ENCODE results near the gene AVPR2.

The AVPR2 gene

DNA sequence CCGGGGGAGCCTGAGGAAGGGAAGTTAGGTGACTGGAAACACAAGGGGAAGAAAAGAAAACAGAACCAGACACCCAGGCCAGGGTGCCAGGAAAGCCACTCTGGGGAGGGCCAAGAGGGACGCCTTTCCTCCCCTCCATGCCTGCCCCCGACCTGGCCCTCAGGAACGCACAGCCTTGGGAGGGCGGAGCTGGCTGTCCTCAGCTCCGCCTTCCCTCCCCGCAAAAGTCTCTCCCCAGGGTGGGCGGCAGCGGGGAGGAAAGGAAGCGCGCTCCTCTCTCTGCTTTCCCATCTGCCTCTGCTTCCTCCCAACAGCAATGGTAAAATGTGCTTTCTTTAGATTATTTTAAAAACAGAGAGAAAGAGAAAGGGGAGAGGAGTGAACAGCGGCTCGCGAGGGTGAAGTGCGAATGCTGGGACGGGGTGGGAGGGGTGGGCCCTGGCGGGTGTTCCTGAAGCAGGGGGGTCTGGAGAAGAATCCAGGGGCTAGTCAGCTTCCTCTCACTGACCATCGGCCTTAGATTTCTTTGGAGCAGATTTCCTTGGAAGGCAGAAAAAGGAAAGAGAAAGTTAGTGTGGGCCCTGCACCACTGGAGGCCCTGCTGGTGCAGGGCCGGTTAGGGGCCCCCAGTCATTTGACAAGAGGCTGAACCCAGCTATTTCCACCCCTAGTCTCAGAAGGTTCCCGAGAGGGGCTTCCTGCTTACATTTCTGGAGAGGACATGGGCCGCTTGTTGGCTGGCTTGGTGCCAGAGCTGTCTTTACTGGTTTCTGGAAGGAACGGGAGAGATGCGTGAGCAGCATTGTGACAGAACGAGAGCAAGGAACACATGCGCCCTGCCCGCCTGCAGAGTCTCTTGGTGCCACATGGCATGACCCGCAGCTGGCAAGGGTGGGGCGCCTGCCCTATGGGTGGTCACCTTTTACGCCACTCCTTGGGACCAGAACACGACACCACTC is 44.7 kb downstream of the AVPR2 start:
- no peak for DNase-seq (ENCODE audit: low read depth)
- H3K4me3 ChIP-seq (ENCODE audit: control insufficient read depth, low read depth, low read length): no peak overlapping the region
- TF ChIP-seq CTCF (IDR thresholded peaks at IDR 0.05; ENCODE audit: control insufficient read depth, insufficient read depth, low read depth, low read length, missing control alignments): no peak

- DNase-seq (ENCODE audit: low read depth): no peak
- TF ChIP-seq CTCF (IDR thresholded peaks at IDR 0.05; ENCODE audit: control insufficient read depth, insufficient read depth, low read depth, low read length, missing control alignments): no peak
- no peak overlapping the region for H3K4me3 ChIP-seq (ENCODE audit: control insufficient read depth, low read depth, low read length)
Measured at GRCh38 chrX:153950127-153950526, 45.7 kb downstream of the AVPR2 start.

DNA sequence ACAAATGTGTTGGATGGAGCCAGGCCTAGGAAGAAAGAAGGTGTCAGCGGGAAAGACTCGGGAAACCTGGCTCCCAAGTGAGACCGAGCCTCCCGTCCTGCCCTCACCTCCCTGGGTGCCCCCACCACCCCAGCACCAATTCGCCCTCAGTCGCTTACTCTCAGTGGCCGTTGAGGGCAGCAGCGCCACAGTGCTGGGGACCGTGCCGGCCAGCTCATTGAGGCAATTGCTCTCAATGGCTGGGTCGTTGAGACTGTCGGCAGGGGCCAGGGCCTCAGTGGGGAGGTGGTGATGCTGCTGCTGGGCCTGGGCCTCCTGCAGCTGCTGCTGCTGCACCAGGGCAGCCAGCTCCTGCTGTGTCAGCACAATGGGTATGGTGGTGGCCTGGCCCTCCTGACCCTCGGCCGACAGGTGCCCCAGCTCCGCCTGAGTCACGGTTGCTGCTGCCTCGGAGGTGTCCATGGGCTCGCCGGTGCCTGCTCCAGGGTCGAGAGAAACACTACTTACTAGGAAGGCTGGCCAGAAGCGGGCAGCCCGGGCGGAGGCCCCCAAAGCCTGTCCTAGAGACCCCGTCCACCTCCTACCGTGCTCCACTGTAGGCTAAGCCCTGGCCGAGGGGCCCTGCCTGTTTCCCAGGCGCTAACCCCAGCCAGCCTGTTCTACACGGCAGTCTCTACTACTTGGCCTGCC is 47.4 kb downstream of the AVPR2 start:
- no peak for DNase-seq (ENCODE audit: low read depth)
- TF ChIP-seq CTCF (IDR thresholded peaks at IDR 0.05; ENCODE audit: control insufficient read depth, insufficient read depth, low read depth, low read length, missing control alignments): no peak
- no peak overlapping the region for H3K4me3 ChIP-seq (ENCODE audit: control insufficient read depth, low read depth, low read length)

DNA sequence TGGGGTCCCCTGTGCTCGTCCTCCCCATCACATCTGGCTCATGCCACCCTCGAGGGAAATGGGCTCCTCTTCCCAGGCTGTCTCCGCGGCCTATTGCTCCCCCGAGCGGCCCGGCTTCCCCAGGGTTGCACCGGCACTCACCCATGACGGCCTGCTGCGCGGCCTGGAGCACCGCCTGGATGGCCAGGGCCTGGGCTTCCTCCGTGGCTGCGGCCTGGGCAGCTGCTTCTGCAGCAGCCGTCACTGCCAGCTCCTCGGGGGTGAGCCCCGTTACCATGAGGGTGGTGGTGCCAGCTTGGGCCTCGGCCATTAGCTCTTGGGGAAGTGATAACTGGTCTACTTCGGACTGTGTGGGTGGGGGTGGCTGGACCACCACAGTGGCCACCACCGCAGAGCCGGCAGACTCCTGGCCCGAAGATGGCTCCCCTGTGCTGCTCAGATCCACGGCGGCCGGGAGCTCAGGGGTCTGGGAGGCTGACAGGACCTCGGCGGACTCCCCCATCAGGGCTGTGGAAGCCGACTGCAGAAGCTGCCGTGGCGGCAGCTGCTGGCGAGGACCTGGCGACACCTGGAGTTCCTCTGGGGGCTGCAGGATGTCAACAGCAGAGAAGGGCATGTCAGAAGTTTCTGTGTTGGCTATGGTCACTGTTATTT is 48.0 kb downstream of the AVPR2 start:
- TF ChIP-seq CTCF (IDR thresholded peaks at IDR 0.05; ENCODE audit: control insufficient read depth, insufficient read depth, low read depth, low read length, missing control alignments): no peak
- no peak for DNase-seq (ENCODE audit: low read depth)
- no peak overlapping the region for H3K4me3 ChIP-seq (ENCODE audit: control insufficient read depth, low read depth, low read length)

DNA sequence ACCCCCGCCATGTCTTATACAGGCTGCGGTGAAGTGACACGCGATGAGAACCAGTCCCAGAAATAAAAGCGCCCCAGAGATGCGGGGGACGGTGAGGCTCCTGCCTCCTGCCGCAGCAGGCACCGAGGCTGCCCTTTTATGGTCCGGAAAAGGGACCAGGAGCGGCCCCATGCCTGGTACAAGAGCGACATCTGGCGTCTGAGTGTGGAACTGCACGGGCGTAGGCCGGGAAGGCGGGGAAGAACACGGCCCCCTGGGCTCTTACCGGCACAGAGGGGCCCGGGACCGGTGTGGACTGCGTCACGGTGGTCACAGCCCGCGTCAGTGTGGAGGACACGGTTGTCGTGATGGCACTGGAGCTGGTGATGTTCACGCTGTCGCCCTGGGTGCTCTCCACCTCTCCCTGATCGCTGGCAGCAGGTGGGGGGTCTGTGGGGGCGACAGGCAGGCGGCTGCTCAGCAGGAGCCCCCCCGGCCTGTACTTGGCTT is 48.9 kb downstream of the AVPR2 start:
- no peak overlapping the region for H3K4me3 ChIP-seq (ENCODE audit: control insufficient read depth, low read depth, low read length)
- no peak for DNase-seq (ENCODE audit: low read depth)
- TF ChIP-seq CTCF (IDR thresholded peaks at IDR 0.05; ENCODE audit: control insufficient read depth, insufficient read depth, low read depth, low read length, missing control alignments): peak; percentile 98

DNA sequence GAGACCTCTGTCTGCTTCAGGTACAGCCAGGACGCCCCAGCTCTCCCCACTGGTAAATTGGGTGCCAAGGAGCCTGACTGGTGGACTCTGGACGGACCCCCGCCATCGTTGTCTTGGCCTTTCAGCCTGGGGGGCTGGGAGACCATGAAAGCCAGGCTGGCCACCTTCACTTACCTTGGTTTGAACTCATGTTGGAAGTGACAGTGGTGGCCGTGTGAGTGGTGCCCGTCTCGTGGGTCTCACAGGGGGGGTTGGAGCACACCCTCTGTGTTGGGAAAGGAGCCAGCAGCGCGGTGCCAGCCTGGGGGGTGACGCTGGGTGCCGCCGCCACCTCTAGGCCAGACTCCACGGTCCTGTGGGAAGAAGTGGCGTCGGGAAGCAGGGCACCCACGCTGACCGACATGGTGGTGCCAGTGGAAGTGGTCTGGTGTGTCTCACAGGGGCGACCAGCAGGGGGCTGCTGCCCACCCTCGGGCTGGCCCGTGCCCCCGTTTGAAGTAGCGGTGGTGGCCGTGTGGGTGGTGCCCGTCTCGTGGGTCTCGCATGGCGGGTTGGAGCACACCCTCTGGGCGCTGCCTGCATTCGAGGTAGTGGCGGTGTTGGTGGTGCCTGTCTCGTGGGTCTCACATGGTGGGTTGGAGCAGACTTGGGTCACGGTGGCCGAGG is 49.6 kb downstream of the AVPR2 start:
- TF ChIP-seq CTCF (IDR thresholded peaks at IDR 0.05; ENCODE audit: control insufficient read depth, insufficient read depth, low read depth, low read length, missing control alignments): no peak
- DNase-seq (ENCODE audit: low read depth): no peak
- no peak overlapping the region for H3K4me3 ChIP-seq (ENCODE audit: control insufficient read depth, low read depth, low read length)
